ENCODE measurements around the gene SPIRE1. TPM values are rescaled to one million over a fixed set of nuclear protein-coding genes. Genes with fewer than 3 reads are reported as not detected.

Gene SPIRE1
- total and polyA plus RNA-seq, 5 donors from 2014 or later = 0.13 to 2.7 (median 0.55) TPM; not detected in 1

DNA sequence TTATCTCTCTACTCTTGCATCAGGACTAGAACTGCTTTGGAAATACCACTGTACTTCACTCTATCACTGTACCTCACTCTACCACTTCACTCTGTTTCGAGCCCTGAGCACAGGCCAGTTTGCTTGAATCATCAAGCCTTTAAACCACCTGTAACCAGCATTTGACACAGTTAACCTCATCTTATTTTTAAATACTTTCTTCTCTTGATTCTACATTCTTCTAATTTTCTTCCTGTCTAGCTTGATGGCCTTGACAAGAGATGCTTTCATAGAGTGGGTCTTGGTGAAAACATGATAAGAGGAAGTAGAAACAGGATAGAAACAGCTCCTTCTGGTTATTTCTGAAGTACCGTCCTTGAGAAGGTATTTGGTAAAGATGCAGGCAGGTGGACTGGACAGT lies 78.1 kb downstream of the SPIRE1 start:
- Histone ChIP-seq H3K27me3 (ENCODE audit: control insufficient read depth, insufficient read depth, low read length) (no peaks in the 10 kb centered on the region), H3K36me3 (ENCODE audit: control insufficient read depth, insufficient read depth, low read length) (no peaks in the 10 kb centered on the region), H3K27ac (ENCODE audit: insufficient read depth, low read length, poor library complexity, severe bottlenecking) (no peak overlapping the region), H3K9me3 (ENCODE audit: control insufficient read depth in 2 of 2, low read length in 2 of 2) (no peaks in the 10 kb centered on the region), H3K4me3 (ENCODE audit: low read depth, low read length) (no peak overlapping the region), H3K4me1 (ENCODE audit: control insufficient read depth, insufficient read depth, low read length, poor library complexity, severe bottlenecking) (no peaks in the 10 kb centered on the region)
- Mint-ChIP-seq H3K4me1 (no peaks in the 10 kb centered on the region), H3K27ac (no peak overlapping the region), H3K9me3 (peaks cover 0 to 5% (median 0%) of the 10 kb centered on the region in 7 donors), H3K27me3 (peaks cover 13% of the 10 kb centered on the region), H3K4me3 (no peak overlapping the region), H3K36me3 (no peaks in the 10 kb centered on the region)
- no peak for DNase-seq
- ATAC-seq (ENCODE audit: low read depth in 2 of 2) = no peak

DNA sequence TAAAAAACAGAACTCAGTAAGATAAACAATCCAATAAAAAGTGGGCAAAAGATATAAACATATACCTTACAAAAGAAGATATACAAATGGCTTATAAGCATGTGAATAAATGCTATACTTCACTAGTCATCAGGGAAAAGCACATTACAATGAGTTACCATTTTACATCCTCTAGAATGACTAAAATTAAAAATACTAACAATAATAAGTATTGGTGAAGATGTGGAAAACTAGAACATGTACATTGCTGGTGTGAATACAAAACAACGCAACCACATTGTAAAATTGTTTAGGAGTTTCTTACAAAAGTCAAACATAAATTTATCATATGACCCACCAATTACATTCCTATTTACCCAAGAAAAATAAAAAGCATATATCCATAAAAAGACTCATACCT lies 80.1 kb downstream of the SPIRE1 start:
- no peak overlapping the region for H3K4me3 Mint-ChIP-seq
- H3K36me3 Mint-ChIP-seq = no peaks in the 10 kb centered on the region
- no peak overlapping the region for H3K27ac Mint-ChIP-seq
- Histone ChIP-seq H3K4me1 (ENCODE audit: control insufficient read depth, insufficient read depth, low read length, poor library complexity, severe bottlenecking) (no peaks in the 10 kb centered on the region), H3K36me3 (ENCODE audit: control insufficient read depth, insufficient read depth, low read length) (no peaks in the 10 kb centered on the region), H3K27me3 (ENCODE audit: control insufficient read depth, insufficient read depth, low read length) (no peaks in the 10 kb centered on the region), H3K4me3 (ENCODE audit: low read depth, low read length) (no peak overlapping the region), H3K27ac (ENCODE audit: insufficient read depth, low read length, poor library complexity, severe bottlenecking) (no peak overlapping the region), H3K9me3 (ENCODE audit: control insufficient read depth in 2 of 2, low read length in 2 of 2) (no peaks in the 10 kb centered on the region)
- DNase-seq (no peak), ATAC-seq (ENCODE audit: low read depth in 2 of 2) (no peak)
- H3K9me3 Mint-ChIP-seq = peaks cover 0 to 5% (median 2%) of the 10 kb centered on the region in 7 donors
- peaks cover 12% of the 10 kb centered on the region for H3K27me3 Mint-ChIP-seq
- no peaks in the 10 kb centered on the region for H3K4me1 Mint-ChIP-seq

- no peak overlapping the region for H3K4me3 Mint-ChIP-seq
- no peaks in the 10 kb centered on the region for H3K36me3 ChIP-seq (ENCODE audit: control insufficient read depth, insufficient read depth, low read length)
- no peak for DNase-seq
- H3K27ac Mint-ChIP-seq = peak overlapping the region in 1 of 3 donors; percentile 52
- H3K4me3 ChIP-seq (ENCODE audit: low read depth, low read length) = no peak overlapping the region
- no peaks in the 10 kb centered on the region for H3K4me1 ChIP-seq (ENCODE audit: control insufficient read depth, insufficient read depth, low read length, poor library complexity, severe bottlenecking)
- ATAC-seq (ENCODE audit: low read depth in 2 of 2) = no peak
- H3K27me3 Mint-ChIP-seq = peaks cover 8% of the 10 kb centered on the region
- no peaks in the 10 kb centered on the region for H3K36me3 Mint-ChIP-seq
- no peaks in the 10 kb centered on the region for H3K27me3 ChIP-seq (ENCODE audit: control insufficient read depth, insufficient read depth, low read length)
- H3K4me1 Mint-ChIP-seq = no peaks in the 10 kb centered on the region
- H3K27ac ChIP-seq (ENCODE audit: insufficient read depth, low read length, poor library complexity, severe bottlenecking) = no peak overlapping the region
- H3K9me3 ChIP-seq (ENCODE audit: control insufficient read depth in 2 of 2, low read length in 2 of 2) = no peaks in the 10 kb centered on the region
- peaks cover 0 to 5% (median 2%) of the 10 kb centered on the region in 7 donors for H3K9me3 Mint-ChIP-seq
Observed at GRCh38 chr18:12574494-12575185, 83.3 kb downstream of the SPIRE1 start.

GRCh38 chr18:12571630-12572029 lies 86.3 kb downstream of the SPIRE1 start:
- H3K9me3 Mint-ChIP-seq = peaks cover 0 to 3% (median 0%) of the 10 kb centered on the region in 7 donors
- no peaks in the 10 kb centered on the region for H3K36me3 Mint-ChIP-seq
- no peak overlapping the region for H3K27ac Mint-ChIP-seq
- peaks cover 21% of the 10 kb centered on the region for H3K27me3 Mint-ChIP-seq
- no peaks in the 10 kb centered on the region for H3K4me1 Mint-ChIP-seq
- no peak for DNase-seq
- no peaks in the 10 kb centered on the region for H3K9me3 ChIP-seq (ENCODE audit: control insufficient read depth in 2 of 2, low read length in 2 of 2)
- H3K4me3 Mint-ChIP-seq = no peak overlapping the region
- no peaks in the 10 kb centered on the region for H3K4me1 ChIP-seq (ENCODE audit: control insufficient read depth, insufficient read depth, low read length, poor library complexity, severe bottlenecking)
- no peaks in the 10 kb centered on the region for H3K36me3 ChIP-seq (ENCODE audit: control insufficient read depth, insufficient read depth, low read length)
- no peak overlapping the region for H3K27ac ChIP-seq (ENCODE audit: insufficient read depth, low read length, poor library complexity, severe bottlenecking)
- ATAC-seq (ENCODE audit: low read depth in 2 of 2) = no peak
- no peaks in the 10 kb centered on the region for H3K27me3 ChIP-seq (ENCODE audit: control insufficient read depth, insufficient read depth, low read length)
- no peak overlapping the region for H3K4me3 ChIP-seq (ENCODE audit: low read depth, low read length)

GRCh38 chr18:12569791-12570190 lies 88.1 kb downstream of the SPIRE1 start:
- Mint-ChIP-seq H3K4me1 (no peaks in the 10 kb centered on the region), H3K27me3 (peaks cover 25% of the 10 kb centered on the region), H3K4me3 (no peak overlapping the region), H3K27ac (peak overlapping the region in 1 of 3 donors; percentile 26), H3K9me3 (peaks cover 0 to 3% (median 0%) of the 10 kb centered on the region in 7 donors), H3K36me3 (no peaks in the 10 kb centered on the region)
- H3K36me3 ChIP-seq (ENCODE audit: control insufficient read depth, insufficient read depth, low read length) = no peaks in the 10 kb centered on the region
- no peaks in the 10 kb centered on the region for H3K27me3 ChIP-seq (ENCODE audit: control insufficient read depth, insufficient read depth, low read length)
- no peak overlapping the region for H3K4me3 ChIP-seq (ENCODE audit: low read depth, low read length)
- DNase-seq = no peak
- no peak overlapping the region for H3K27ac ChIP-seq (ENCODE audit: insufficient read depth, low read length, poor library complexity, severe bottlenecking)
- no peak for ATAC-seq (ENCODE audit: low read depth in 2 of 2)
- H3K4me1 ChIP-seq (ENCODE audit: control insufficient read depth, insufficient read depth, low read length, poor library complexity, severe bottlenecking) = no peaks in the 10 kb centered on the region
- H3K9me3 ChIP-seq (ENCODE audit: control insufficient read depth in 2 of 2, low read length in 2 of 2) = no peaks in the 10 kb centered on the region

DNA sequence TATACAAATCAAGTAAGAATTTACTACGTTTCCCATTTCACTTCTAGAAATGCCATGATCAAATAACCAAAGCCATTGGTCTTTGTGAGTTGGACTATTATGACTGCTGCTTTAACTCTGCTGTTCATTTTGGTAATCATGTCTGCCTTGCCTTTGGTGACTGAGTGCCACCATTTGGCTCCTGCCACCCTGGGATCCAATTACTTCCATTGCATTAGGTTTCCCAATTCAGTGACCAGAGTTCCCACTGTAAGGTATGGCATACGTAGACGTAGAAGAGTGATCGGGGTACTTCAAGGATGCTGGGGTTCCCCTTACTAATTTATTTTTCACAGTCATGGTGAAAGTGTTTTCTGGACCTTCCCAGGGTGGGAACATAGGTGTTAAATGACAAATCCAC lies 90.1 kb downstream of the SPIRE1 start:
- H3K9me3 Mint-ChIP-seq = peaks cover 0 to 2% (median 0%) of the 10 kb centered on the region in 7 donors
- no peak overlapping the region for H3K27ac Mint-ChIP-seq
- peaks cover 29% of the 10 kb centered on the region for H3K27me3 Mint-ChIP-seq
- ATAC-seq (ENCODE audit: low read depth in 2 of 2) (no peak), DNase-seq (no peak)
- no peaks in the 10 kb centered on the region for H3K36me3 Mint-ChIP-seq
- Histone ChIP-seq H3K4me1 (ENCODE audit: control insufficient read depth, insufficient read depth, low read length, poor library complexity, severe bottlenecking) (no peaks in the 10 kb centered on the region), H3K4me3 (ENCODE audit: low read depth, low read length) (no peak overlapping the region), H3K27me3 (ENCODE audit: control insufficient read depth, insufficient read depth, low read length) (peaks cover 2% of the 10 kb centered on the region), H3K9me3 (ENCODE audit: control insufficient read depth in 2 of 2, low read length in 2 of 2) (no peaks in the 10 kb centered on the region), H3K36me3 (ENCODE audit: control insufficient read depth, insufficient read depth, low read length) (no peaks in the 10 kb centered on the region), H3K27ac (ENCODE audit: insufficient read depth, low read length, poor library complexity, severe bottlenecking) (no peak overlapping the region)
- H3K4me3 Mint-ChIP-seq = no peak overlapping the region
- H3K4me1 Mint-ChIP-seq = no peaks in the 10 kb centered on the region

DNA sequence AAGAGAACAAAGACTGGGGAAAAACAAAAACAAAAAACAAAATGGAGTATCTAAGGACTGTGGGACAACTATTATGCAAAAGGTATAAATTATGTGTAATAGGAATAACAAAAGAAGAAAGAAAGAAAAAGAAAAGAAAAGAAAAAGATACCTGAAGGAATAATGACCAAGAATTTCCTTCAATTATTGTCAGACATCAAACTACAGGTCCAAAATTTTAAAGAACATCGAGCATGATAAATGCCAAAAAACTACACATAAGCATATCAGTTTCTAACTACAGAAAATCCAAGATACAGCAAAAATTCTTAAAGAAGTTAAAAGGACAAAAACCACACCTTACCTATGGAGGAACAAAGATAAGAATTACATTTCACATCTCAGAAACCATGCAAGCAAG lies 93.0 kb downstream of the SPIRE1 start:
- no peak overlapping the region for H3K4me3 ChIP-seq (ENCODE audit: low read depth, low read length)
- Mint-ChIP-seq H3K27me3 (peaks cover 40% of the 10 kb centered on the region), H3K36me3 (no peaks in the 10 kb centered on the region), H3K4me1 (no peaks in the 10 kb centered on the region), H3K9me3 (peaks cover 0 to 3% (median 0%) of the 10 kb centered on the region in 7 donors), H3K4me3 (no peak overlapping the region), H3K27ac (no peak overlapping the region)
- H3K9me3 ChIP-seq (ENCODE audit: control insufficient read depth in 2 of 2, low read length in 2 of 2) = no peaks in the 10 kb centered on the region
- no peak overlapping the region for H3K27ac ChIP-seq (ENCODE audit: insufficient read depth, low read length, poor library complexity, severe bottlenecking)
- H3K36me3 ChIP-seq (ENCODE audit: control insufficient read depth, insufficient read depth, low read length) = no peaks in the 10 kb centered on the region
- no peak for ATAC-seq (ENCODE audit: low read depth in 2 of 2)
- no peaks in the 10 kb centered on the region for H3K4me1 ChIP-seq (ENCODE audit: control insufficient read depth, insufficient read depth, low read length, poor library complexity, severe bottlenecking)
- H3K27me3 ChIP-seq (ENCODE audit: control insufficient read depth, insufficient read depth, low read length) = peaks cover 4% of the 10 kb centered on the region
- DNase-seq = no peak

- Mint-ChIP-seq H3K4me3 (peak overlapping the region in 1 of 4 donors; percentile 51), H3K4me1 (no peaks in the 10 kb centered on the region), H3K27ac (no peak overlapping the region), H3K27me3 (peaks cover 40% of the 10 kb centered on the region), H3K36me3 (no peaks in the 10 kb centered on the region), H3K9me3 (peaks cover 0 to 5% (median 0%) of the 10 kb centered on the region in 7 donors)
- peaks cover 4% of the 10 kb centered on the region for H3K27me3 ChIP-seq (ENCODE audit: control insufficient read depth, insufficient read depth, low read length)
- H3K36me3 ChIP-seq (ENCODE audit: control insufficient read depth, insufficient read depth, low read length) = no peaks in the 10 kb centered on the region
- no peak overlapping the region for H3K27ac ChIP-seq (ENCODE audit: insufficient read depth, low read length, poor library complexity, severe bottlenecking)
- DNase-seq (no peak), ATAC-seq (ENCODE audit: low read depth in 2 of 2) (no peak)
- no peak overlapping the region for H3K4me3 ChIP-seq (ENCODE audit: low read depth, low read length)
- H3K4me1 ChIP-seq (ENCODE audit: control insufficient read depth, insufficient read depth, low read length, poor library complexity, severe bottlenecking) = no peaks in the 10 kb centered on the region
- no peaks in the 10 kb centered on the region for H3K9me3 ChIP-seq (ENCODE audit: control insufficient read depth in 2 of 2, low read length in 2 of 2)
Observed at GRCh38 chr18:12564378-12564777, 93.5 kb downstream of the SPIRE1 start.
